Activated CD8-positive, alpha-beta memory T cell treated with anti-CD3 and anti-CD28 coated beads for 4 hours (primary cell): Measurements from ENCODE around the gene SYT12.
"Not testable (repeated sequence)": the region's sequence is repeated elsewhere in the genome, so short reads cannot be mapped to it uniquely, and the experiment has no call there.

Experiments used
- DNase-seq, 2 donors: peaks; one replicate each; pipeline ENCODE4 v3.0.0-alpha.2; 2020; ENCODE audit warnings: low read depth in 2 of 2

Gene SYT12, protein sequence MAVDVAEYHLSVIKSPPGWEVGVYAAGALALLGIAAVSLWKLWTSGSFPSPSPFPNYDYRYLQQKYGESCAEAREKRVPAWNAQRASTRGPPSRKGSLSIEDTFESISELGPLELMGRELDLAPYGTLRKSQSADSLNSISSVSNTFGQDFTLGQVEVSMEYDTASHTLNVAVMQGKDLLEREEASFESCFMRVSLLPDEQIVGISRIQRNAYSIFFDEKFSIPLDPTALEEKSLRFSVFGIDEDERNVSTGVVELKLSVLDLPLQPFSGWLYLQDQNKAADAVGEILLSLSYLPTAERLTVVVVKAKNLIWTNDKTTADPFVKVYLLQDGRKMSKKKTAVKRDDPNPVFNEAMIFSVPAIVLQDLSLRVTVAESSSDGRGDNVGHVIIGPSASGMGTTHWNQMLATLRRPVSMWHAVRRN

DNA sequence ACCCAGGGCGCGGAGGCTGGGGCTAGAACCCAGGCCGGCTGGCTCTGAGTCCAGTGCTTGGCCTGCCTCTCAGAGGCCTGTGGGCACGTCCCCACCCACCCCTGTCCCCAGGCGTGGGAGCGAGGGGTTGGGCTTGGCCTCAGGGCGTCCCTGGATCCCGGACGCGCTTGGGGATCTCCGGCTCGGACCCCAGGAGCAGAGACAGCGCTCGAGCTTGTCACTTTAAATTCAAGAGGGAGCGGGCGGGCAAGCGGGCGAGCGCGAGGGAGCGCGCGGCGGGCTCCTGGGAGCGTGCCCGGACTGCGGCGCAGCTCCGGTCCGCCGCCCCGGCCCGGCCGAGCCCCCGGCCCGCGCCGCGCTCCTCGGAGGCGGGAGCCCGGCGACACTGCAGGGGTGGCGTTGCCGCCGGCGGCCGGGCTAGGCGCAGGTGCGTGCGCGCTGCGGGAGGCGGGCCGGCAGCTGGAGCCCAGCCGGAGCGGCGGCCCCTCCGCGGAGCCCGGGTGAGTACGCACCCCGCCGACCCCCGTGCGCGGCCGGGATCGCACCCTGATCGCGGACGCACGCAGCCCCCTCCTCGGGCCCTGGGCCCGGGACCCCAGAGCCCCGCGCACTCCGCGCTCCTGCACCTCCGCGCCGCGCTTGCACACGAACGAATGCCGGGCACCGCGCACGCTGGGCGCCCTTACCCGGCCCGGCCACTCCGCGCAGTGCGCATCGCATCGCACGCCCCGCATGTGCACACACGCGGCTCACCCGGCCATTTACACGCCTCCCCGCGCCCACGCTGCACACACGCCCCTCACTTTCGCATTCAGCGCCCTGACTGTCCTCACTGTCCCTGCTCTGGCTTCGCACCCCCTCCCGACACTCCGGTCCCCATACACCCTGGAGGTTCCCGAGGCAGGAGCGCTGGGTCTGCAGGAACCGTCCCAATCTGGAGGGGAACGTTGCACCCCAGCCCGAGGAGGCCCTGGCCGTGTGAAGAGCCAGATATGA lies at the start of gene SYT12:
TSS of gene SYT12 (plus strand) at position 174 of the 996 bp plus-strand sequence. CDS start 7,011 bp downstream, outside the sequence.
- DNase-seq: no peak

- no peak for DNase-seq
Observed at GRCh38 chr11:66973956-66974580, 48.9 kb upstream of the SYT12 start.

DNA sequence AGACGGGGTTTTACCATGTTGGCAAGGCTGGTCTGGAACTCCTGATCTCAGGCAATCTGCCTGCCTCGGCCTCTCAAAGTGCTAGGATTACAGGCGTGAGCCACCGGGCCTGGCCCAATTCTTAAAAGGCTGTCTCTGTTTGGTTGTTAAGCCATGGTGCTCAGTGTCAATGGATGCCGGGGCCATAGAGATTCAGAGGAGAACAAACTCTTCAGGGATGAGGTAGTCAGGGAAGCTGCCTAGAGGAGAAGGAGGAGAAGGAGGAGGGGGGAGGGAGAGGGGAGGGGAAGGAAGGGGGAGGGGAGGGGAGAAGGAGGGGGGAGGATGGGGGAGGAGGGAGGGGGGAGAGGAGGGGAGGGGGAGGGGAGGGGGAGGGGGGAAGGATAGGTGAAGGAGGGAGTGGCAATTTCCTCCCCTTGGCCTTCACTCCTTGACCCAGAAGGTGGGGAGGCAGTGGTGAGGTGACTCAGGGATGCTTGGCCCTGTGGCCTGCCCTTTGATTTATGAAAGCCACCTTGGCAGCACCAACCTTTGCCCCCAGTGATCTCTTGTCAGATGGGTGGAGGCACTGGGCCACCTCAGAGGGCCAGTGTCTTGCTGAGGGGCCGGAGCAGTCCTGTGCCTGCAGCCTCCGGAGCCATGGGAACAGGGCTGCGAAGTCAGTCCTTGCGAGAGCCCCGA lies 48.1 kb upstream of the SYT12 start, which contains the start of gene C11orf86:
TSS of gene C11orf86 (plus strand) at position 581 of the 681 bp plus-strand sequence. CDS start at position 640, 59 bp downstream.
- DNase-seq: no peak

DNA sequence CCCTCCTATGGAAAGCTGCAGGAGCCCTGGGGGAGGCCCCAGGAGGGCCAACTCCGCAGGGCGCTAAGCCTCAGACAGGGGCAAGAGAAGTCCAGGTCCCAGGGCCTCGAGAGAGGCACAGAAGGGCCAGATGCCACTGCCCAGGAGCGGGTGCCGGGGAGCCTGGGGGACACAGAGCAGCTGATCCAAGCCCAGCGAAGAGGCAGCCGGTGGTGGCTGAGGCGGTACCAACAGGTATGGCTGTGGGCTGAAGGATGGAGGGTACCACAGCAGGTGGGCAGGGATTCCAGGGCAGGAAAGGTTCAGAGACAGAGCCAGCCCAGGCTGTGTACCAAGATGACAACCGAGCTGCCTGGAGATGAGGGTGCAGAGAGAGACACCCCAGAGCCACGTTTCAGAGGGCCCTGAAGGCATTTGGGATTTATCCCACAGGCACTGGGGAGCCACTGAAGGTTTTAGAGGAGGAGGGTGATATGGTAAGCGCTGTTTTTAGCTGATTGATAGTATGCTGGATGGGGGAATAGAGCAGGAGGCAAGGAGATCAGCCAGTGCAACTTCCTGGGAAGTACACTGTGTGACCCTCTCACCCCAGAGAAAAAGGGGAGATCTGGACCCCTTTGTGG lies 47.4 kb upstream of the SYT12 start:
- DNase-seq: no peak

GRCh38 chr11:66976028-66976467 lies 46.9 kb upstream of the SYT12 start:
- no peak for DNase-seq

DNA sequence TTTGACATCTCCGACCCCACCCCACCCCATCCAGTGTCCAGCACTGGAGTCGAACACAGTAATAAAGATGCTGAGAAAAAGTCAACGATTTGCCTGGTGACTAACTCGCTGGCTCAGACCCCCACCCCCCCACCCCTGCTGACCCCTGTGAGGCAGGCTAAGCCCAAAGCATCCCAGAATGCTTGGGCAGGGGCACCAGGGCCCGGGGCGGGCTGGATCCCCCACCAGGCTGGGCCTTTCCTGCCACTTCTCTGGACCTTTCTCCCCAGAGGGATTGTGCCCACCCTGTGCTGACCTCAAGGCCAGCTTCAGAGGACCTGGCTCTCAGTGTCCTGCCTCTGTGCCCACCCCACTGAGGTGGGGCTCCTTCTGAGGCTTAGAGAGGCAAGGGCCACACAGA lies 46.0 kb upstream of the SYT12 start:
- DNase-seq: no peak

DNA sequence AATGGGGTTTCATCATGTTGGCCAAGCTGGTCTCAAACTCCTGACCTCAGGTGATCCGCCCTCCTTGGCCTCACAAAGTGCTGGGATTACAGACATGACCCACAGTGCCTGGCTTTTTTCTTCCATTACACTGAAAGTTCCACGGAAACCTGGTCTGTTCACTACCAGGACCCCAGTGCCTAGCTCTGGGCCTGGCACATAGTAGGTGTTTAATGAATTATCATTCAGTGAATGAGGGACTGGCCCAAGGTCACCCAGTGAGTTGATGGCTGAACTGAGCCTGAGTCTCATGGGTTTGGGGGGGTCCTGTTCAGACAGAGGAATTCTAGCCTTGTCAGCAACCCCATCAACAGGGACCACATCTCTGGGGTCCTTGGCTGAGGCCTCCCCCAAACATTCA lies 44.7 kb upstream of the SYT12 start:
- no peak for DNase-seq

- DNase-seq: no peak
Observed at GRCh38 chr11:66978717-66979116, 44.2 kb upstream of the SYT12 start.

DNA sequence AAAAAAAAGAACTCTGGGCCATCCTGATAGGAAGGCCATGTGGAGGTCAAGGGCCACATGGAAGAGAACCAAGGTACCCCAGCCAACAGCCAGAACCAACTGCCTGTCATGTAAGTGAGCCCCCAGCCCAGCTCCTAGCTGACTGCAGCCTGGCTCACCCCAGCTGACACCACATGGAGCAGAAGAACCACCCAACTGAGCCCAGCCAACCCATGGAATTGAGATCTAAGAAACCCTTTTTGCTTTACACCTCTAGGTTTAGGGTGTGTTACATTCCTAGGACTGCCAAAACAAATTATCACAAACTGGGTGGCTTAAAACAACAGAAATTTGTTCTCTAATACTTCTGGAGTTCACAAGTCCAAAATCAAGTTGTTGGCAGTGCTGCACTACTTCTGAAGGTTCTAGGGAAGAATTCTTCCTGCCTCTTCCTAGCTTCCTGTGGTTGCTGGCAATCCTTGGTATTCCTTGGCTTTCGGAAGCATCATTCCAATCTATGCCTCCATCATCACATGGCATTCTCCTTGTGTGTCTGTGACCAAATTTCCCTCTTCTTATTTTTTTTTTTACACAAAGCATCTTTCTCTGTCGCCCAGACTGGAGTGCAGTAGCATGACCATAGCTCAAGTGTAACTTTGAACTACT lies 43.5 kb upstream of the SYT12 start:
- no peak for DNase-seq

DNA sequence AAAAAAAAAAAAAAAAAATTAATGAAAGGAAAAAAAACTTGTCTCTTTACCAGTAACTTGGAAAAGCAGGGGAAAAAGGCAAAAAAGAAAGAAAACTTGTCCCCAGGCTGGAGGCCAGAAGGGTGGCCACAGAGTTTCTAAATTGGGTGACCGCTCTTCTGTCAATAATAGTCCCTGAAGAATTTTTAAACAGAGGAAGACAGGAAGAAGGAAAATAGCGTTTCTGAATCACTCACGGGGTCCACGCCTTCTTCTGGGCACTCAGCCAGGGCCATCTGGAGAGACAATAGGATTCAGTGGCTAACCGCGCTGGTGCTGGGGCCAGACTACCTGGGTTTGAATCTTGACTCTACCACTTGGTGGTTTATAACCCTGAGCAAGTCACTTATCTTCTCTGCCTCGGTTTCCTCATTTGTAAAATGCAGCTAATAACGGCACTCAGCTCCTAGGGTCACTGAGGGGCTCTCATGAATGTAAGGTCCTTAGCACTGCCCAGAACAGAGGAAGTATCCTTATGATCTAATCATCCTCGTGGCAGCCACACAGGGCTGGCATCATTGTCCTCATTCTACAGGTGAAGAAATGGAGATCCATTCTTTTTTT lies 40.9 kb upstream of the SYT12 start:
- DNase-seq: no peak

DNA sequence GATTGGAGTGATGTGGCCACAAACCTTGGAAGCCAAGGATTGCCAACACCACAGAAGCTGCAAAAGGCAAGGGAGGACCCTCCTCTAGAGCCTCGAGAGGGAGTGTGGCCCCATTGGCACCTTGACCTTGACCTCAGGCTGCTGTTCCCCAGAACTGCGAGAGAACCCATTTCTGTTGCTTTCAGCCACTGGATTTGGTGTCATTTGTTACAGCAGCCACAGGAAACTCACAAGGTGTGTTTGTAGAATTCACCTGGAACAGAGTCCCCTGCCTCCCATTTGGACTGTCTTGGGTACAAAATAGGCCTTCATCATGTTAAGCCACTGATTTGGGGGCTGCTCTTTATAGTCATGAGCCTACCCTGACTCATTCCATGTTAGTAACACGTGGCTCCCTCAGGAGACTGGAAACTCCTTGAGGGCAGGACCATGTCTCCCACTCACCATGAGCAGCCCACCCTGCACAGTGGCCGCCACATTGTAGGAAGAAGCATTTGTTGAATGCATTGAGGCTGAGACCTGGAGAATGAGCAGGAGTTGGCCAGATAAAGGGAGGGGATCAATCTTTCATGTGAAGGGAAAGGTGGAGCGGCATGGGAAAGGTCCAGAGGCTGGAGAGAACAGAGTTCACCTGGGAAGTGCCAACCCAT lies 39.5 kb upstream of the SYT12 start:
- DNase-seq: no peak

- DNase-seq: no peak
Observed at GRCh38 chr11:66985508-66986177, 37.3 kb upstream of the SYT12 start.

GRCh38 chr11:66986178-66986545 lies 36.8 kb upstream of the SYT12 start:
- DNase-seq: no peak

DNA sequence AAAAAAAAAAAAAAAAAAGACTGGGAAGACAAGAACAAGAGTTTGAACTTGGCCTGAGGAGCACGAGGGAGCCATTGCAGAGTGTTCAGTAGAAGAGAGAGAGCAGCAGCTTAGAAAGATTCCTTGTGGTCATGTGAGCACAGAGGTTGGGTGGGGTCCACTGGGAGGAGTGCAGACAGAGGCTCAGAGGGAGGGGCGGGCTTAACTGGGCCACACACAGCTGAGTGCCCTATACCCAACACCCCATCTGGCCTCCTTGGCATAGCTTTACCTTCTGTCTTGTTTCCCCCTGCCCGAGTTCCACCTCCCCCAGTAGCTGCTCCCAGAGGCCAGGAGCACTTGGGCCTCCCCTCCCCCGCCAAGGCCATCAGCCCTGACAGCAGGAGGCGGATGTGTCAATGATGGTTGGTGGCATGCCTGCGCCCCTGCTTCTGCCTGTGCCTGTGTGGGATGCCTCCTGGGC lies 35.7 kb upstream of the SYT12 start:
- no peak for DNase-seq

GRCh38 chr11:66987924-66988637 lies 34.9 kb upstream of the SYT12 start:
- no peak for DNase-seq

DNA sequence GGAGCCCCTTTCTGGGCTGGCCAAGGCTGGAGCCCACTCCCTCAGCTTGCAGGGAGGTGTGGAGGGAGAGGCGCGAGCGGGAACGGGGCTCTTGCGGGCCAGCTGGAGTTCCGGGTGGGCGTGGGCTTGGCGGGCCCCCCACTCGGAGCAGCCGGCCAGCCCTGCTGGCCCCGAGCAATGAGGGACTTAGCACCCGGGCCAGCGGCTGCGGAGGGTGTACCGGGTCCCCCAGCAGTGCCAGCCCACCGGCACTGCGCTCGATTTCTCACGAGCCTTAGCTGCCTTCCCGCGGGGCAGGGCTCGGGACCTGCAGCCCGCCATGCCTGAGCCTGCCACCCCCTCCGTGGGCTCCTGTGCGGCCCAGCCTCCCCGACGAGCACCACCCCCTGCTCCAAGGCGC lies 34.2 kb upstream of the SYT12 start:
- not testable (repeated sequence) for DNase-seq

DNA sequence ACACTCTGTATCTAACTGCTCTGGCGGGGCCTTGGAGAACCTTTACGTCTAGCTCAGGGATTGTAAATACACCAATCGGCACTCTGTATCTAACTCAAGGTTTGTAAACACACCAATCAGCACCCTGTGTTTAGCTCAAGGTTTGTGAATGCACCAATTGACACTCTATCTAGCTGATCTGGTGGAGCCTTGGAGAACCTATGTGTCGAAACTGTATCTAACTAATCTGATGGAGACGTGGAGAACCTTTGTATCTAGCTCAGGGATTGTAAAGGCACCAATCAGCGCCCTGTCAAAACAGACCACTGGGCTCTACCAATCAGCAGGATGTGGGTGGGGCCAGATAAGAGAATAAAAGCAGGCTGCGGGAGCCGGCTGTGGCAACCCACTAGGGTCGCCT lies 33.6 kb upstream of the SYT12 start:
- not testable (repeated sequence) for DNase-seq

DNA sequence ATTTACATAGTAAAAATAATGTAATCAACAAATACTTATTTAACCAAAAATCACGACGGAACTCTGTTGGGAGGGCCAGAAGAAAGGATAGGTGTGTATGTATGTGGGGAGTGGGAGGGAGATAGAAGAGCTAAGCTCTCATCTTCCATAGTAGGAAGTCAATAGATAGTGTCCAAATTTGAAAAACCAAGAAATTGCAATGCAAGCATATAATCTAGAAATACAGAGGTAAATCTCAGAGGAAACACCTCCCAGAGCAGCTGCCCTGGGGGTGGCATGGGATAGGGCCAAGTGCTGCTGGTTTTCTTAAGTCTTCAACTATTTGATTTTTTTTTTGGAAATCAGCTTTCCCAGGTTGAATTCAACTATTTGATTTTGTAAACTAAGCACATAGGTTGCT lies 30.9 kb upstream of the SYT12 start:
- DNase-seq: no peak
